ENCODE data around the gene DLG2. TPM values are rescaled to one million over a fixed set of nuclear protein-coding genes. Genes with fewer than 3 reads are reported as not detected.

Gene DLG2
- total and polyA plus RNA-seq, 9 of the 15 experiments (the other 6 are each of a cell fraction or from before 2014, with no cell fraction given): 0.52 to 1.6 (median 0.95) TPM

GRCh38 chr11:84655712-84656111, 971.4 kb downstream of the DLG2 start (continued):
- TF ChIP-seq MGA (IDR thresholded peaks at IDR 0.05) (no peak), PKNOX1 (IDR thresholded peaks at IDR 0.05) (no peak), CHCHD3 (CRISPR knock-in tag; IDR thresholded peaks at IDR 0.05) (no peak), GTF2E2 (tag; IDR thresholded peaks at IDR 0.05) (no peak), ZNF644 (tag; IDR thresholded peaks at IDR 0.05; ENCODE audit: low read depth) (no peak), TAF9B (IDR thresholded peaks at IDR 0.05; ENCODE audit: partially characterized antibody) (no peak), TFE3 (CRISPR knock-in tag; IDR thresholded peaks at IDR 0.05) (no peak), ZNF75A (CRISPR knock-in tag; IDR thresholded peaks at IDR 0.05) (no peak), ZBTB1 (CRISPR knock-in tag; IDR thresholded peaks at IDR 0.05; ENCODE audit: borderline replicate concordance, low read depth) (no peak), CTCF (IDR thresholded peaks at IDR 0.05 in 2 of 3, conservative IDR thresholded peaks at IDR 0.05 in 1 of 3; ENCODE audit: insufficient read depth in 2 of 3, low read depth in 1 of 3, low read length in 3 of 3) (no peak)

All from K562 (cell line).